Stomach (tissue), 4 donors: ENCODE results near the gene TAB2.

Source experiments
- EP300 ChIP-seq: sonication (generic); formaldehyde crosslinking; IDR thresholded peaks from one replicate; pipeline ENCODE4 v1.6.1; 2017; ENCODE audit warnings: antibody characterized with exemption
- TF ChIP-seq, protein P1 (sequence below), 7 experiments: fragments of 450-650 bp in 4 of 7; fragments of 200-600 bp in 3 of 7; sonication (generic) in 3 of 7; IDR thresholded peaks; one replicate each; pipeline ENCODE4 v1.5.1; 2016 to 2019; ENCODE audit warnings: antibody characterized with exemption in 7 of 7, control low read depth in 2 of 7, mild to moderate bottlenecking in 1 of 7

DNA sequence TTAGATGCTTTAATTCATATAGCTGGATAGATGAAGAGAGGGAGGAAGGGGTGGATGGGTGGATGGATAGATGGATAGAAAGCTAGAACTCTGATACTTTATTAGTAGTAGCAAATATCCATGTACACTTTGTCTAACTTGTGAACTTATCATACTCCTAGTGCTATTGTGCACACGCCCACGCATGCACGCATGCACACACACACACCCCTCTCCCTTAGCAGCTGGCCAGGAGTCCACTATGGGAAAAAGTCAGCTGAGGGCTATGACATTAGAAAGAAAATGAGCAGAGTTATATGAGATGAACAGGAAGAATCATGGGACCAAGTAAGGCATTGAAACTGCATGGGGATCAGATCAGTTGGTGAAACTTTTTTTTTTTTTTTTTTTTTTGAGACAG, 28.6 kb downstream of the TAB2 start:
- no peak for TF ChIP-seq EP300
- TF ChIP-seq, protein P1, sequence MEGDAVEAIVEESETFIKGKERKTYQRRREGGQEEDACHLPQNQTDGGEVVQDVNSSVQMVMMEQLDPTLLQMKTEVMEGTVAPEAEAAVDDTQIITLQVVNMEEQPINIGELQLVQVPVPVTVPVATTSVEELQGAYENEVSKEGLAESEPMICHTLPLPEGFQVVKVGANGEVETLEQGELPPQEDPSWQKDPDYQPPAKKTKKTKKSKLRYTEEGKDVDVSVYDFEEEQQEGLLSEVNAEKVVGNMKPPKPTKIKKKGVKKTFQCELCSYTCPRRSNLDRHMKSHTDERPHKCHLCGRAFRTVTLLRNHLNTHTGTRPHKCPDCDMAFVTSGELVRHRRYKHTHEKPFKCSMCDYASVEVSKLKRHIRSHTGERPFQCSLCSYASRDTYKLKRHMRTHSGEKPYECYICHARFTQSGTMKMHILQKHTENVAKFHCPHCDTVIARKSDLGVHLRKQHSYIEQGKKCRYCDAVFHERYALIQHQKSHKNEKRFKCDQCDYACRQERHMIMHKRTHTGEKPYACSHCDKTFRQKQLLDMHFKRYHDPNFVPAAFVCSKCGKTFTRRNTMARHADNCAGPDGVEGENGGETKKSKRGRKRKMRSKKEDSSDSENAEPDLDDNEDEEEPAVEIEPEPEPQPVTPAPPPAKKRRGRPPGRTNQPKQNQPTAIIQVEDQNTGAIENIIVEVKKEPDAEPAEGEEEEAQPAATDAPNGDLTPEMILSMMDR (IDR thresholded peaks at IDR 0.05) = no peak
